ENCODE measurements around the gene FGF6.
"Not testable (repeated sequence)": the region's sequence is repeated elsewhere in the genome, so short reads cannot be mapped to it uniquely, and the experiment has no call there.

FGF6 gene

DNA sequence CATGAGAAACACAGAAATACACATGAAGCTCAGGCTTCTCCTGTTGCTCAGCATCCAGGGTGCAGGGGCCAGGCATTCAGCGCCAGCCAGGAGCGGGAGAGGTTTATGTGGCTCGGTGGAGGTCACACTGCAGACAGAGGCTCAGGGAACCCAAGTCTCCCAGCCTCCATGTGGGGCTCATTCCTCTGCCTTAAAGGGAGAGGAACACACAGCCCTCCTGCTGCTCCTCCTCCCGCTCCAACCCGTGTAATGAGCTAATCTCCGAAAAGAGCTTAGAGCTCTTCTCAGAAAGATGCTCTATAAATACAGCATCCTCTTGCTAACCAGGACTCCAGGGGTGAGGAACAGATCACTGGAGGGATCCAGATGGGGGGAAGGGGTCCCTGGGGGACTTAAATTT, 28.2 kb downstream of the FGF6 start:
- DNase-seq = no peak

DNA sequence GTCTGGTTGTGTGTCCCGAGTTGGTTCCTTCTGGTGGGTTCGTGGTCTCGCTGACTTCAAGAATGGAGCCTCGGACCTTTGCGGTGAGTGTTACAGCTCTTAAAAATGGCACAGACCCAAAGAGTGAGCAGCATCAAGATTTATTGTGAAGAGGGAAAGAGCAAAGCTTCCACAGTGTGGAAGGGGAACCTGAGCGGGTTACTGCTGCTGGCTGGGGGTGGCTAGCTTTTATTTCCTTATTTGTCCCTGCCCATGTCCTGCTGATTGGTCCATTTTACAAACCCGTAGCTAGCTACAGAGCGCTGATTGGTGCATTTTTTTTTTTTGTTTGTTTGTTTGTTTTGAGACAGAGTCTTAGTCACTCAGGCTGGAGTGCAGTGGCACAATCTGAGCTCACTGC, 29.3 kb downstream of the FGF6 start:
- no peak for DNase-seq

DNA sequence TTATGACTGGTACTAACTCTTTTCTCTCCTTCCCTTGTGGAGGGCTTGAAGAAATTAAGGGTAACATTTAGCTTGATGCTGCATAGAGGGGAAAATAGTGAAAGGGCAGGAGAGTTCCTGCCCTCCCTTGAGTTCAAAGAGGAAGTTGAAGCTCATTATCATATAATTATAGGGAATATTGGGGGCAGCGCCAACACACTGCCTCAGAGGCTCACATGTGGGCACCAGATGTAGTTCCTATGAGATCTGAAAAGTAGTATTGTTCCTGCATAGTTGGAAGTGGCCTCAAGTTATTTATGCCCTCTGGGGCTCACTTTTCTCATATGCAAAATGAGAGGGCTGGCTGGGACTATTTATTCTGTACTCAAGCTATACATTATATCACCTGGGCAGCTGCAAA, 33.1 kb downstream of the FGF6 start:
- no peak for DNase-seq

DNA sequence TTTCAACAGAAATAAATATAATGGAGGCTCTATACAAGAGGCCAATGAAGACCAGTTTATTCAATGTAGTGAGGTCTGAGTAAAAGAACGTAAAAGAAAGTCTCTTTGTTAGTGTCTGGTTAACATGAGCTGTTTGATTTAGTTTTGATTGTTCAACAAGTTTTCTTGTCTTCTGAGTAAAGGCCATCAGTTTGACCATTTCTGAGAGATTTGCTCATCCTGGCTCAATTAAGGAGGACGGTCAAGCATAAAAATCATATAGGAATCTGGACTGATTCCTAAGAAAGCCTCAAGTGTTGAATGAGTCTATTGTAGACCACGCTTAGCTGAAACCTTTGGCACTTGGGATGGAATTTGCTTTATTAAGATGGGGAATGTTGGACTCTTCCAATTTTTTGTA, 33.6 kb downstream of the FGF6 start:
- no peak for DNase-seq

DNA sequence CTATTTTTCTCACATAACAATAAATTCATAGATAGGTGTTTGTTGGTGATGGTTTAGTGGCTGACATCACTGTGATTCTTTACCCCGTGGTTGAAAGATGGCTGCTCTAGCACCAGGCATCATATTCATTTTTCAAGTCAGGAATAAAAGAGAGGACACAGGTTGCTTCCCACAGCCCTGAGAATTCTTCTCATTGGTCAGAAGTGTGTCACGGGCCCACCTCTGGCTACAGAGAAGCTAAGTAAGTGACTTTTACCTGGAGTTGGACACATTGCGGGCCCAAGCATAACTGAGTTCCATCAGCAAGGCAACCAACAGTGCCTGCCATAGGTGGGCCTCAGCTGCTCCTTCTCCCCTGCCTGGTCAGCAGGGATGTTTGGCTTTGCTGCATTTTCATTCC, 38.5 kb downstream of the FGF6 start:
- DNase-seq = no peak

DNA sequence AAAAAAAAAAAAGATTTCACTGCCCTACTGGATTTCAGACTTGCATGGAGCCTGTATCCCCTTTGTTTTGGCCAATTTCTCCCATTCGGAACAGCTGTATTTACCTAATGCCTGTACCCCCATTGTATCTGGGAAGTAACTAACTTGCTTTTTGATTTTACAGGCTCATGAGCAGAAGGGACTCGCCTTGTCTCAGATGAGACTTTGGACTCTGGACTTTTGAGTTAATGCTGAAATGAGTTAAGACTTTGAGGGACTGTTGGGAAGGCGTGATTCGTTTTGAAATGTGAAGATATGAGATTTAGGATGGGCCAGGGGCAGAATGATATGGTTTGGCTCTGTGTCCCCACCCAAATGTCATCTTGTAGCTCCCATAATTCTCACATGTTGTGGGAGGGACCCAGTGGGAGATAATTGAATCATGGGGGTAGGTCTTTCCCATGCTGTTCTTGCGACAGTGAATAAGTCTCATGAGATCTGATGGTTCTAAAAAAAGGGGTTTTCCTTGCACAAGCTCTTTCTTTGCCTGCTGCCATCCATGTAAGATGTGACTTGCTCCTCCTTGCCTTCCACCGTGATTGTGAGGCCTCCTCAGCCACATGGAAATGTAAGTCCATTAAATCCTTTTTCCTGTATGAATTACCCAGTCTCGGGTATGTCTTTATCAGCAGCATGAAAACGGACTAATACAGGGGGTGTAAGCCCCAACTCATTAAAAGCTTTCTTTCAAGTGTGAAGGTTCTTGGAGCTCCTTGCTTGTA, 40.6 kb downstream of the FGF6 start:
- DNase-seq = not testable (repeated sequence)

DNA sequence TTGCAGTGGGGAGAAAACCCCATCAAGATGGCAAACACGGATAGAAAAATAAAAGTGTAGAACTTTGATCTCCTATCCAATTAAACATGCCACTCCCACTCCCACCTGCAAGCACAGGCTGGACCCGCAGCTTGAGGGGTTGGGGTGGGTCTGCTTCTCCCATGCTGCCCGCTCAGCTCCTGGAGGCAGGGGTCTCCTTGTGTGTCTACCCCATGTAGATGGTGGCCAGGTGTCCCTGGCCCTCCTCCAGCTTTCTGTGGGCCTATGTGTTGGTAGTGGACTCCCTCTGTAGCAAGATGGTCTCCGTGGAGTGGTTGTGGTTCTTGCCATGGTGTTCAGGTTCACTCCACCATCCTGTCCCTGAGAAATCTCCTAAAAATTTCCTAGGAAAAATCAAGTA, 42.6 kb downstream of the FGF6 start:
- no peak for DNase-seq

DNA sequence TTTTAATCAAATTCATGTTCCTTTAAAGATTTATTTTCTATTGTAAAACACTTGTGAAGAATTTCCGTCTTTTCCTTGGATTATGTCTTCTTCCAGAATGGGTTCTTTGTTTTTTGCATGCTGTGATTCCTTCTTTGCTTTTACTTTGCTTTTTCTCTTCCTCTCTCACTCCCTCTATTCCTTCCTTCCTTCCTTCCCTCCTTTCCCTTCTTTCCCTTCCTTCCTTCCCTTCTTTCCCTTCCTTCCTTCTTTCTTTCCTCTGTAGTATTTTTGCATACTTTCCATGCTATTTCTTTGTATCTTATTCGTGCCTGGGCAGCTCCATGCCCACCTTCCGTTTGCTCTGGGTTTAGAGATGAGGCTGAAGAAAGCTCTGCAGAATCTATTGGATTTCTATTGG, 44.5 kb downstream of the FGF6 start:
- DNase-seq = no peak

DNA sequence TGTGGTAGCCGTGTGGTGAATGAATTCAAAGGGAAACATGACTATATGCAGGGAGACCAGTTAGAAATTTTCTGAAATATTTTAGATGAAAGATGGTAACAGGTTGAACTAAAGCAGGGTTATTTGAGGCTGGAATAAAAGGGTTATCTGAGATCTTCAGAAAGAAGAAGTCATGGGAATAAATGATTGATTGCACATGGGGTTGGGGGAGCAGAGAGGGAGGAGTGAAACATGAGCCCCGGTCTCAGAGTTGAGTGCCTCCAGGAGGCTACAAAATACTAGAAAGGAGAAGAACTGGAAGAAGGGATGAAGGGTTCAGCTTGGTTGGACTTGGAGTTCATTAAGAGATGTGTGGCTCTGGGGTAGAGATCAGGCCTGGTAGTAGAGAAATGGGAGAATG, 49.8 kb downstream of the FGF6 start:
- no peak for DNase-seq

DNA sequence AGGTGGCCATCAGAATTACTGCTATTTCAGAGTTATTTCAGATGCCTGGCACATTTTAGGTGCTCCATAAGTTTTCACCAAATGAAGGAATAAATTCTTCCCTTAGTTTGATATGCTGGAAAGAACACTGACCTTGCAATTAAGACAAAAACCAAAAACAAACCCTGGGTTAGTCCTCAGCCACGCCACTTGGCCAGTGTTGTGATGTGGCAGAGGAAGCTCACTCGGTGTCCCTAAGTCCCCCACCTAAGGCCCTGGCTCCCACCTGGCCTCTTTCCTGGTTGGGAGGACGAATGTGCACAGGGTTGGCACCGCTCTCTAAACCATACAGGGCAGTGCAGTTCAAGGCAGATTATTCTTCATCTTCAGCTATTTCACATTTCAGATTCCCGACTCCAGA, 52.4 kb downstream of the FGF6 start:
- DNase-seq = no peak

DNA sequence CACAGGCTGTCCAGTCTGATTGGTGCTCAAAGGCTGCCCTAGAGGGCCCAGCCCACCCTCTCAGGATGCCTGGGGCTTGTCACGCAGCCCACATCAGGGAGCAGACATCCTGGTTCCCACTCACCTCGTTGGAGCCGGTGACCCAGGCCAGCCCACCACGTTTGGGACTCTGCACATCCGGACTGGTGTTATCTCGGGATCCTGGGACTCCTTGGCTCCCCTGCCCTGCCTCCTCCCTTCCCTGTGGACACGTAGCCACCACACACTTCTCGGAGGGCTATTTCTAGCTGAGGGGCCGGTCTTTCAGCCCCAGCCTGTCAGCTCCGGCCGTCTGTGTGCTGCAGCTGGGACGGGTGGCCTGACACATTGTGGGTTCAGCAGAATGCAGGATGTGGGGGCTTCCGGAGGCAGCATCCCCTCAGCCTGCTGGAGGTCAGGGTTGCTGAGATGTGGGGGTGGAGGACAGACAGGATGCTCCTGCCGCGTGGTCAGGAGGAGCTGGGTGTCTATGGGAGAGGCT, 53.3 kb downstream of the FGF6 start:
- no peak for DNase-seq

DNA sequence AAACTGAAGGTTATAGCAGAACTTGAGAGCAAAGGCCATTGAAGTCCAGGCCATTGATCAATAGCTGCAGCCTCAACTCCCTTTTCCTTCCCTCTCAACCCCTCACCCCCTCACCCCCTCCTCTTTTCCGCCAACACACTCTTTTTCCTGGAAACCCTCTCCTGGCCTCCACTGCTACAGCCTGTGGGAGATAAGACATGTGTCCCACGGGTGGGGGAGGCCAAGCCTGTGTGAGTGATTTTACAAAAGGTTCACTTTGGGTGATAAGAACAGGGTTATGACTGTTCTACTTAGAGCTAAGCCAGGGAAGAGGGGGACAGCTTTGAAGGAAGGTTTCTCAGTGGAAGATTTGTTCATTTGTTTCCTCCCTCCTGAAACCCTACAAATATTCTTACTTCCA, 57.0 kb downstream of the FGF6 start:
- no peak for DNase-seq

DNA sequence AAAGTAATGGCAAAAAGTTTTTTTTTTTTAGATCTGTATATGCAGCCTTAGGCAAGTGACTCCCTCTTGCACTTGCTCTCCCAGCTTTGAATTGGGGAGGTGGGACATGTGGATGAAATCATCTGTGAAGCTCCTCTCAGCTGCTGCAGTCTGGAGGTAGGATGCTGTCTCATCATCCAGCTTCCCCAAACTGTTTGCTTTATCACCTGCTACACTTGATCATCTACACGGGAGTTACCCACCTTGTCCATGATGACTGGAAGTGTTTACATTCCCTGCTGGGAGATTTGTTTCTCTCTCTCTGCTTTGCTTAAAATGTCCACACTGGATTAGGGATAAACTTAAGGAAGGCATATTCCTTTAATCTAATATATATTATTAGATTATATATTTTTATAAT, 57.6 kb downstream of the FGF6 start:
- DNase-seq = no peak

DNA sequence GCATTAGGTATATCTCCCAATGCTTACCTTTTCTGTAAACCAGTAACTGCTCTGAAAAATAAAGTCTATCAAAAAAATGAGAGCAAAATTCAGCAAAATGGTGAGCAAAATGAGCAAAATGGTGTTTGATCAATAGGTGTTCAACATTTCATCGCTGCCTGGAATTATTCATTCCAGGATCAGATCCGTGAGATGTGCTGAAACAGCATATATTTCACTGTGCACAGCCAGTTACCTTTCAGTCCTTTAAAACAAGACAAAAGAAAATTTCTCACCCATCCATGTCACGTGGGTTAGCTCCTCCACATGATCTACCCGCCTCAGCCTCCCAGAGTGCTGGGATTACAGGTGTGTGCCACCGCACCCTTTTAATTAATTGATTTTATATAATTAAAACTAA, 58.0 kb downstream of the FGF6 start:
- no peak for DNase-seq

DNA sequence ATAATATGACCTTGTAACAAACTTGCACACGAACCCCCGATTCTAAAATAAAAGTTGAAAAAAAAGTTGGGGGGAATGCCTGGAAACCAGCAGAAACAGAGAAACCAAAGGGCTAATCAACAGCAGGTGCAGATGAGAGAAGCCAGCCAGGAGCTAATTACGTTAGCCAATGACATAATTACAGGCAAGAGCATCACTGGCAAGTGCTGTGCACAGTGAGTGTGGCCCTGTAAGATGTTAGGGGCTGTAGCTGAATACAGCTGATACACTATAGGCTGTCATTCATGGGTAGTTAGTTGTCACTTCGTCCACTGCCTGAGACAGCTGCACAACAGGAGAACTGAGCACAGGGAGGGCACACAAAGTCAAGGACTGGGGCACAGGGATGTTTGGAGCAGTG, 58.8 kb downstream of the FGF6 start:
- DNase-seq = no peak

All from CD4-positive, alpha-beta T cell treated with Interleukin-15 for 1 hour (primary cell).